ENCODE data around the gene BNC2.
"Not testable (repeated sequence)": the region's sequence is repeated elsewhere in the genome, so short reads cannot be mapped to it uniquely, and the experiment has no call there.

The BNC2 gene

GRCh38 chr9:16501141-16501540 lies 369.3 kb downstream of the BNC2 start:
- DNase-seq (ENCODE audit: low read depth in 2 of 2): no peak

- DNase-seq (ENCODE audit: low read depth in 2 of 2): no peak
Observed at GRCh38 chr9:16500386-16500785, 370.1 kb downstream of the BNC2 start.

GRCh38 chr9:16499892-16500291 lies 370.6 kb downstream of the BNC2 start:
- no peak for DNase-seq (ENCODE audit: low read depth in 2 of 2)

GRCh38 chr9:16496908-16497307 lies 373.6 kb downstream of the BNC2 start:
- no peak for DNase-seq (ENCODE audit: low read depth in 2 of 2)

- no peak for DNase-seq (ENCODE audit: low read depth in 2 of 2)
Observed at GRCh38 chr9:16487915-16488314, 382.6 kb downstream of the BNC2 start.

- DNase-seq (ENCODE audit: low read depth in 2 of 2): no peak
Observed at GRCh38 chr9:16485575-16486321, 384.7 kb downstream of the BNC2 start.

- DNase-seq (ENCODE audit: low read depth in 2 of 2): no peak
Observed at GRCh38 chr9:16485160-16485559, 385.3 kb downstream of the BNC2 start.

GRCh38 chr9:16484744-16485143 lies 385.7 kb downstream of the BNC2 start:
- no peak for DNase-seq (ENCODE audit: low read depth in 2 of 2)

- DNase-seq (ENCODE audit: low read depth in 2 of 2): no peak
Observed at GRCh38 chr9:16484180-16484579, 386.3 kb downstream of the BNC2 start.

- DNase-seq (ENCODE audit: low read depth in 2 of 2): no peak
Observed at GRCh38 chr9:16482764-16483163, 387.7 kb downstream of the BNC2 start.

GRCh38 chr9:16480584-16480983 lies 389.9 kb downstream of the BNC2 start:
- not testable (repeated sequence) for DNase-seq (ENCODE audit: low read depth in 2 of 2)

GRCh38 chr9:16475996-16476395 lies 394.5 kb downstream of the BNC2 start:
- no peak for DNase-seq (ENCODE audit: low read depth in 2 of 2)

GRCh38 chr9:16475257-16475656 lies 395.2 kb downstream of the BNC2 start:
- no peak for DNase-seq (ENCODE audit: low read depth in 2 of 2)

GRCh38 chr9:16469184-16469583 lies 401.3 kb downstream of the BNC2 start:
- no peak for DNase-seq (ENCODE audit: low read depth in 2 of 2)

- no peak for DNase-seq (ENCODE audit: low read depth in 2 of 2)
Observed at GRCh38 chr9:16461851-16462250, 408.6 kb downstream of the BNC2 start.

GRCh38 chr9:16461137-16461840 lies 409.2 kb downstream of the BNC2 start:
- no peak for DNase-seq (ENCODE audit: low read depth in 2 of 2)

- no peak for DNase-seq (ENCODE audit: low read depth in 2 of 2)
Observed at GRCh38 chr9:16460696-16461095, 409.8 kb downstream of the BNC2 start.

- no peak for DNase-seq (ENCODE audit: low read depth in 2 of 2)
Observed at GRCh38 chr9:16459421-16460148, 410.9 kb downstream of the BNC2 start.

GRCh38 chr9:16458696-16459420 lies 411.6 kb downstream of the BNC2 start:
- DNase-seq (ENCODE audit: low read depth in 2 of 2): no peak

- DNase-seq (ENCODE audit: low read depth in 2 of 2): no peak
Observed at GRCh38 chr9:16455842-16456241, 414.6 kb downstream of the BNC2 start.

- no peak for DNase-seq (ENCODE audit: low read depth in 2 of 2)
Observed at GRCh38 chr9:16453390-16453789, 417.1 kb downstream of the BNC2 start.

GRCh38 chr9:16450578-16450977 lies 419.9 kb downstream of the BNC2 start:
- no peak for DNase-seq (ENCODE audit: low read depth in 2 of 2)

All from activated CD4-positive, alpha-beta T cell treated with anti-CD3 and anti-CD28 coated beads for 24 hours (primary cell).